ENCODE data around the gene TNRC6B. TPM values are rescaled to one million over a fixed set of nuclear protein-coding genes. Genes with fewer than 3 reads are reported as not detected.

The TNRC6B gene
- total RNA-seq, 1 donor from 2014 or later, result 51.2 TPM

- H4K20me1 ChIP-seq (ENCODE audit: insufficient read depth, low read length), result peaks cover 61% of the 10 kb centered on the region
- peak overlapping the region; percentile 25 for H3K27ac ChIP-seq (ENCODE audit: low read depth, low read length)
- no peaks in the 10 kb centered on the region for H3K9me3 ChIP-seq (ENCODE audit: insufficient read depth, low read depth, low read length)
- FAIRE-seq, result no peak
- H3K27ac Mint-ChIP-seq (ENCODE audit: unreplicated experiment), result no peak overlapping the region
- H3K27me3 Mint-ChIP-seq (ENCODE audit: low read depth, unreplicated experiment), result no peaks in the 10 kb centered on the region
- no peak overlapping the region for H2AFZ ChIP-seq (ENCODE audit: low read depth, low read length)
- peaks cover 14% of the 10 kb centered on the region for H3K36me3 Mint-ChIP-seq (ENCODE audit: low read depth, unreplicated experiment)
- H3K9ac ChIP-seq (ENCODE audit: low read length), result no peak overlapping the region
- peaks cover 11% of the 10 kb centered on the region for H3K4me1 ChIP-seq (ENCODE audit: insufficient read depth, low read length)
- peaks cover 4% of the 10 kb centered on the region for H3K36me3 ChIP-seq (ENCODE audit: insufficient read depth, low read length)
- no peak overlapping the region for H3K4me3 Mint-ChIP-seq (ENCODE audit: unreplicated experiment)
- H3K27me3 ChIP-seq (ENCODE audit: insufficient read depth, low read length), result no peaks in the 10 kb centered on the region
- H3K79me2 ChIP-seq (ENCODE audit: insufficient read depth, low read length), result peaks cover 15% of the 10 kb centered on the region
- peak; percentile 39 for DNase-seq (ENCODE audit: low read depth)
- no peaks in the 10 kb centered on the region for H3K9me3 Mint-ChIP-seq (ENCODE audit: unreplicated experiment)
- peaks cover 10% of the 10 kb centered on the region for H3K4me1 Mint-ChIP-seq (ENCODE audit: low read depth, unreplicated experiment)
- H3K4me2 ChIP-seq (ENCODE audit: low read length), result peak overlapping the region; percentile 63
- TF ChIP-seq CTCF (IDR thresholded peaks at IDR 0.05; ENCODE audit: insufficient read depth, low read depth, low read length), result no peak
- TF ChIP-seq EZH2 (IDR thresholded peaks at IDR 0.05; ENCODE audit: insufficient read depth, low read length), result no peak
- no peak overlapping the region for H3K4me3 ChIP-seq (ENCODE audit: insufficient read depth, low read depth, low read length)
These were observed 80.3 kb downstream of the TNRC6B start for GRCh38 chr22:40258017-40258416.

GRCh38 chr22:40258501-40258915 is 80.8 kb downstream of the TNRC6B start:
- Histone ChIP-seq H3K4me1 (ENCODE audit: insufficient read depth, low read length) (peaks cover 11% of the 10 kb centered on the region), H3K4me3 (ENCODE audit: insufficient read depth, low read depth, low read length) (no peak overlapping the region), H2AFZ (ENCODE audit: low read depth, low read length) (no peak overlapping the region), H3K79me2 (ENCODE audit: insufficient read depth, low read length) (peaks cover 14% of the 10 kb centered on the region), H3K9me3 (ENCODE audit: insufficient read depth, low read depth, low read length) (no peaks in the 10 kb centered on the region), H3K36me3 (ENCODE audit: insufficient read depth, low read length) (peaks cover 4% of the 10 kb centered on the region), H4K20me1 (ENCODE audit: insufficient read depth, low read length) (peaks cover 59% of the 10 kb centered on the region), H3K27me3 (ENCODE audit: insufficient read depth, low read length) (no peaks in the 10 kb centered on the region), H3K9ac (ENCODE audit: low read length) (no peak overlapping the region), H3K4me2 (ENCODE audit: low read length) (peak overlapping the region; percentile 63), H3K27ac (ENCODE audit: low read depth, low read length) (peak overlapping the region; percentile 25)
- H3K27me3 Mint-ChIP-seq (ENCODE audit: low read depth, unreplicated experiment), result no peaks in the 10 kb centered on the region
- FAIRE-seq, result no peak
- H3K4me3 Mint-ChIP-seq (ENCODE audit: unreplicated experiment), result no peak overlapping the region
- peak; percentile 32 for DNase-seq (ENCODE audit: low read depth)
- no peaks in the 10 kb centered on the region for H3K9me3 Mint-ChIP-seq (ENCODE audit: unreplicated experiment)
- H3K36me3 Mint-ChIP-seq (ENCODE audit: low read depth, unreplicated experiment), result peaks cover 14% of the 10 kb centered on the region
- H3K4me1 Mint-ChIP-seq (ENCODE audit: low read depth, unreplicated experiment), result peaks cover 10% of the 10 kb centered on the region
- TF ChIP-seq EZH2 (IDR thresholded peaks at IDR 0.05; ENCODE audit: insufficient read depth, low read length) (no peak), CTCF (IDR thresholded peaks at IDR 0.05; ENCODE audit: insufficient read depth, low read depth, low read length) (no peak)
- H3K27ac Mint-ChIP-seq (ENCODE audit: unreplicated experiment), result no peak overlapping the region

GRCh38 chr22:40261783-40262182 is 84.1 kb downstream of the TNRC6B start:
- TF ChIP-seq EZH2 (IDR thresholded peaks at IDR 0.05; ENCODE audit: insufficient read depth, low read length) (no peak), CTCF (IDR thresholded peaks at IDR 0.05; ENCODE audit: insufficient read depth, low read depth, low read length) (no peak)

More at GRCh38 chr22:40261783-40262182, 84.1 kb downstream of the TNRC6B start:
- Histone ChIP-seq H3K27me3 (ENCODE audit: insufficient read depth, low read length) (no peaks in the 10 kb centered on the region), H3K27ac (ENCODE audit: low read depth, low read length) (no peak overlapping the region), H3K4me3 (ENCODE audit: insufficient read depth, low read depth, low read length) (no peak overlapping the region), H3K9me3 (ENCODE audit: insufficient read depth, low read depth, low read length) (no peaks in the 10 kb centered on the region), H4K20me1 (ENCODE audit: insufficient read depth, low read length) (peaks cover 58% of the 10 kb centered on the region), H2AFZ (ENCODE audit: low read depth, low read length) (no peak overlapping the region), H3K4me1 (ENCODE audit: insufficient read depth, low read length) (peaks cover 11% of the 10 kb centered on the region), H3K9ac (ENCODE audit: low read length) (no peak overlapping the region), H3K79me2 (ENCODE audit: insufficient read depth, low read length) (peaks cover 8% of the 10 kb centered on the region), H3K4me2 (ENCODE audit: low read length) (no peak overlapping the region), H3K36me3 (ENCODE audit: insufficient read depth, low read length) (peaks cover 10% of the 10 kb centered on the region)
- peaks cover 35% of the 10 kb centered on the region for H3K36me3 Mint-ChIP-seq (ENCODE audit: low read depth, unreplicated experiment)
- H3K27ac Mint-ChIP-seq (ENCODE audit: unreplicated experiment), result no peak overlapping the region
- H3K4me3 Mint-ChIP-seq (ENCODE audit: unreplicated experiment), result no peak overlapping the region
- H3K4me1 Mint-ChIP-seq (ENCODE audit: low read depth, unreplicated experiment), result peaks cover 20% of the 10 kb centered on the region
- no peaks in the 10 kb centered on the region for H3K27me3 Mint-ChIP-seq (ENCODE audit: low read depth, unreplicated experiment)
- no peak for DNase-seq (ENCODE audit: low read depth)
- no peaks in the 10 kb centered on the region for H3K9me3 Mint-ChIP-seq (ENCODE audit: unreplicated experiment)
- no peak for FAIRE-seq

All from astrocyte (in vitro differentiated cells and primary cell).